OCI-LY1 (cell line): ENCODE data around the gene CAPNS1.

Experiments used
- H2AFZ ChIP-seq: fragments of 200-600 bp; sonication (generic), shearing (Covaris generic); 2 replicates; pipeline ENCODE4 v1.6.0; 2014; ENCODE audit warnings: antibody characterized with exemption, mild to moderate bottlenecking, low read length
- H3F3A ChIP-seq: fragments of 200-600 bp; sonication (generic), shearing (Covaris generic); 2 replicates; pipeline ENCODE4 v1.6.0; 2014; ENCODE audit warnings: mild to moderate bottlenecking, antibody characterized with exemption, low read length, moderate library complexity; ENCODE audit not compliant: insufficient read depth
- H3K27ac ChIP-seq: fragments of 200-600 bp; sonication (generic); 2 replicates; pipeline ENCODE4 v1.5.1; 2014; ENCODE audit warnings: low read length, mixed run types, mild to moderate bottlenecking, low read depth; ENCODE audit not compliant: poor library complexity, severe bottlenecking
- H3K27me3 ChIP-seq: fragments of 200-600 bp; sonication (generic); 2 replicates; pipeline ENCODE4 v1.6.0; 2014; ENCODE audit warnings: antibody characterized with exemption, mild to moderate bottlenecking, low read length, moderate library complexity; ENCODE audit not compliant: insufficient read depth
- H3K36me3 ChIP-seq: fragments of 200-600 bp; sonication (generic); 2 replicates; pipeline ENCODE4 v1.6.1; 2014; ENCODE audit warnings: mild to moderate bottlenecking, antibody characterized with exemption, low read length, moderate library complexity, mixed read lengths; ENCODE audit not compliant: insufficient read depth
- H3K4me1 ChIP-seq: fragments of 200-600 bp; sonication (generic); 2 replicates; pipeline ENCODE4 v1.5.1; 2014; ENCODE audit warnings: mild to moderate bottlenecking, low read length, moderate library complexity; ENCODE audit not compliant: insufficient read depth, severe bottlenecking
- H3K4me2 ChIP-seq: fragments of 200-600 bp; sonication (generic), shearing (Covaris generic); 2 replicates; pipeline ENCODE4 v1.6.1; 2014; ENCODE audit warnings: low read length
- H3K4me3 ChIP-seq: fragments of 200-600 bp; sonication (generic); 2 replicates; pipeline ENCODE4 v1.5.1; 2014; ENCODE audit warnings: low read length, low read depth, mild to moderate bottlenecking, mixed read lengths; ENCODE audit not compliant: poor library complexity, severe bottlenecking
- H3K79me2 ChIP-seq: fragments of 200-600 bp; shearing (Covaris generic); 2 replicates; pipeline ENCODE4 v1.6.1; 2016; ENCODE audit warnings: mixed run types, low read length, mixed read lengths; ENCODE audit not compliant: insufficient read depth
- H3K9ac ChIP-seq: fragments of 200-600 bp; sonication (generic), shearing (Covaris generic); 2 replicates; pipeline ENCODE4 v1.6.1; 2014; ENCODE audit warnings: mild to moderate bottlenecking, low read length, mixed read lengths
- H3K9me2 ChIP-seq: fragments of 200-600 bp; sonication (generic), shearing (Covaris generic); 2 replicates; pipeline ENCODE4 v1.6.1; 2014; ENCODE audit warnings: low read depth, mild to moderate bottlenecking, low read length, mixed read lengths
- H3K9me3 ChIP-seq: fragments of 200-600 bp; shearing (Covaris generic); 2 replicates; pipeline ENCODE4 v1.6.1; 2014; ENCODE audit warnings: low read length, mixed read lengths
- H4K20me1 ChIP-seq: fragments of 200-600 bp; sonication (generic), shearing (Covaris generic); 2 replicates; pipeline ENCODE4 v1.6.0; 2016; ENCODE audit warnings: mild to moderate bottlenecking, low read length; ENCODE audit not compliant: insufficient read depth
- CTCF ChIP-seq: fragments of 200-600 bp; sonication (generic), shearing (Covaris generic); IDR thresholded peaks from 2 replicates; pipeline ENCODE4 v1.5.1; 2017; ENCODE audit warnings: mild to moderate bottlenecking, antibody characterized with exemption, low read length, moderate library complexity, mixed read lengths
- EZH2 ChIP-seq: fragments of 200-600 bp; sonication (generic), shearing (Covaris generic); IDR thresholded peaks from 2 replicates; pipeline ENCODE4 v1.8.0; 2017; ENCODE audit warnings: borderline replicate concordance, mixed run types, mild to moderate bottlenecking, antibody characterized with exemption, low read length, moderate library complexity, mixed read lengths

CAPNS1 gene

DNA sequence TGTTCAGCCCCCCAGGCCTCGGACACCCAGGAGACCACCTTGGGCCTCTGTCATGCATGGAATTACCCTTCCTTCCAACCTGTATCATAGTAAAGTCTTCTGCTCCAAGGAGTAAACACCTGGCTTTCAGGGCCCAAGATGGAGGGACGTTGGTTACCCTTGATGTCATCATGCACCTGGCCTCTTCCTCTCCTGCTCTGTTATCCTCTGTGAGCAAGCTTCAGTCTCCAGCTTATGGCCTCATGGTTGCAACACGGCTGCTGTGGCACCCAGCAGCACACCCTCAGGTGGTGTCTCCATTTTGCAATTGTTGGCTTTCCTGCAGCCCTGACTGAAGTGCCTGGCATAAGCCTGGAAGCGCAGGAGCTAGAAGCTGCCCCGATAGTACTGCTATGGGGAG lies 32.9 kb upstream of the CAPNS1 start:
- no peak overlapping the region for H3K4me3 ChIP-seq
- H3K79me2 ChIP-seq = no peaks in the 10 kb centered on the region
- peaks cover 57% of the 10 kb centered on the region for H3K36me3 ChIP-seq
- no peak overlapping the region for H3K27ac ChIP-seq
- H4K20me1 ChIP-seq = no peaks in the 10 kb centered on the region
- H3K9me3 ChIP-seq = no peaks in the 10 kb centered on the region
- H3K9ac ChIP-seq = no peak overlapping the region
- H2AFZ ChIP-seq = no peak overlapping the region
- TF ChIP-seq EZH2 (no peak), CTCF (no peak)
- H3K4me2 ChIP-seq = no peak overlapping the region
- no peaks in the 10 kb centered on the region for H3K27me3 ChIP-seq
- H3K4me1 ChIP-seq = no peaks in the 10 kb centered on the region
- H3F3A ChIP-seq = 0 out of 2 replicates have a peak, but pooled peaks cover 2% of the 10 kb centered on the region
- no peaks in the 10 kb centered on the region for H3K9me2 ChIP-seq

DNA sequence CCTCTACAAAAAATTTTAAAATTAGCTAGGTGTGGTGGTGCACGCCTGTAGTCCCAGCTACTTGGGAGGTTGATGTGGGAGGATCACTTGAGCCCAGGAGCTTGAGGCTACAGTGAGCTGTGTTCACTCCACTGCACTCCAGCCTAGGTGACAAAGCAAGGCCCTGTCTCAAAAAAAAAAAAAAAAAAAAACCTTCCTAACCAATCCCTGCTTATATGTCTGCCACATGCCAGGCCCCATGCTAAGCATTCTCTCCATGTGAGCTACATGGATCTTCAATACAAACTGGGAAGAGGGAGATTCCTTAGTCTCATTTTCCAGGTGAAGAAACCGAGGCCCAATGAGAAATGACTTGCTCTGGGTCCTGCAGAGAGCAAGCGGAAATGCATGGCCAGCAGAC lies 31.2 kb upstream of the CAPNS1 start:
- Histone ChIP-seq H3K36me3 (peaks cover 55% of the 10 kb centered on the region), H3K4me2 (no peak overlapping the region), H3K27ac (no peak overlapping the region), H3K79me2 (no peaks in the 10 kb centered on the region), H3K9me2 (no peaks in the 10 kb centered on the region), H3K27me3 (no peaks in the 10 kb centered on the region), H4K20me1 (no peaks in the 10 kb centered on the region), H3K4me3 (no peak overlapping the region), H3K9me3 (no peaks in the 10 kb centered on the region), H3K4me1 (peaks cover 5% of the 10 kb centered on the region), H3F3A (0 out of 2 replicates have a peak, but pooled peaks cover 2% of the 10 kb centered on the region), H3K9ac (no peak overlapping the region), H2AFZ (no peak overlapping the region)
- TF ChIP-seq EZH2 = no peak

- Histone ChIP-seq H3K27me3 (no peaks in the 10 kb centered on the region), H3K36me3 (peaks cover 37% of the 10 kb centered on the region), H3K27ac (no peak within 1 kb of the TSS), H3F3A (0 out of 2 replicates have a peak, but pooled peaks cover 2% of the 10 kb centered on the region), H3K79me2 (no peaks in the 10 kb centered on the region), H3K4me2 (no peak within 1 kb of the TSS), H2AFZ (no peak within 1 kb of the TSS), H3K4me1 (peaks cover 11% of the 10 kb centered on the region), H3K9me2 (no peaks in the 10 kb centered on the region), H3K9ac (no peak within 1 kb of the TSS), H3K4me3 (no peak within 1 kb of the TSS), H3K9me3 (no peaks in the 10 kb centered on the region), H4K20me1 (no peaks in the 10 kb centered on the region)
- TF ChIP-seq CTCF (no peak), EZH2 (no peak)
These were observed 29.2 kb upstream of the CAPNS1 start, which contains the start of gene OVOL3 for GRCh38 chr19:36110487-36111199. Gene OVOL3 (plus strand): TSS chr19:36111143. CDS start chr19:36111203, 60 bp downstream.

GRCh38 chr19:36111200-36111539 lies 28.7 kb upstream of the CAPNS1 start:
- peaks cover 16% of the 10 kb centered on the region for H3K4me1 ChIP-seq
- no peak overlapping the region for H2AFZ ChIP-seq
- H4K20me1 ChIP-seq = no peaks in the 10 kb centered on the region
- TF ChIP-seq EZH2 (no peak), CTCF (no peak)
- no peak overlapping the region for H3K27ac ChIP-seq
- H3K36me3 ChIP-seq = peaks cover 32% of the 10 kb centered on the region; the same call in 1 of the 2 replicates
- H3K9me2 ChIP-seq = no peaks in the 10 kb centered on the region
- no peak overlapping the region for H3K4me3 ChIP-seq
- no peak overlapping the region for H3K4me2 ChIP-seq
- H3K9ac ChIP-seq = no peak overlapping the region
- no peaks in the 10 kb centered on the region for H3K9me3 ChIP-seq
- H3K79me2 ChIP-seq = no peaks in the 10 kb centered on the region
- 0 out of 2 replicates have a peak, but pooled peaks cover 2% of the 10 kb centered on the region for H3F3A ChIP-seq
- H3K27me3 ChIP-seq = no peaks in the 10 kb centered on the region
